ENCODE measurements around the gene PAX2. TPM values are rescaled to one million over a fixed set of nuclear protein-coding genes. Genes with fewer than 3 reads are reported as not detected.

Gene PAX2
- polyA plus RNA-seq, 4 donors = 0.09 TPM; not detected in 3

GRCh38 chr10:100773646-100774045, 28.3 kb downstream of the PAX2 start:
- 49 to 56% (median 54%) methylated on average over 4 of the region's 4 CpGs for WGBS, 3 donors
- H3K27me3 ChIP-seq (ENCODE audit: control insufficient read depth in 3 of 3, insufficient read depth in 3 of 3, low read length in 3 of 3) = peaks cover 0 to 54% (median 5%) of the 10 kb centered on the region in 3 donors
- no peak for DNase-seq
- no peak overlapping the region for H3K27ac ChIP-seq (ENCODE audit: low read depth in 1 of 3, low read length in 2 of 3)
- no peaks in the 10 kb centered on the region for H3K4me1 ChIP-seq (ENCODE audit: control insufficient read depth in 3 of 3, insufficient read depth in 2 of 3, low read depth in 1 of 3, low read length in 2 of 3)
- H3K9me3 ChIP-seq (ENCODE audit: control insufficient read depth in 2 of 2, insufficient read depth in 1 of 2, low read depth in 1 of 2, low read length in 1 of 2) = no peaks in the 10 kb centered on the region
- FAIRE-seq = no peak
- H3K4me3 ChIP-seq (ENCODE audit: low read depth in 1 of 3, low read length in 3 of 3) = no peak overlapping the region
- no peaks in the 10 kb centered on the region for H3K36me3 ChIP-seq (ENCODE audit: control insufficient read depth in 3 of 3, insufficient read depth in 2 of 3, low read depth in 1 of 3, low read length in 3 of 3)

GRCh38 chr10:100774223-100774622, 28.8 kb downstream of the PAX2 start:
- Histone ChIP-seq H3K9me3 (ENCODE audit: control insufficient read depth in 2 of 2, insufficient read depth in 1 of 2, low read depth in 1 of 2, low read length in 1 of 2) (no peaks in the 10 kb centered on the region), H3K27me3 (ENCODE audit: control insufficient read depth in 3 of 3, insufficient read depth in 3 of 3, low read length in 3 of 3) (peaks cover 0 to 56% (median 6%) of the 10 kb centered on the region in 3 donors), H3K27ac (ENCODE audit: low read depth in 1 of 3, low read length in 2 of 3) (no peak overlapping the region), H3K36me3 (ENCODE audit: control insufficient read depth in 3 of 3, insufficient read depth in 2 of 3, low read depth in 1 of 3, low read length in 3 of 3) (no peaks in the 10 kb centered on the region), H3K4me3 (ENCODE audit: low read depth in 1 of 3, low read length in 3 of 3) (no peak overlapping the region), H3K4me1 (ENCODE audit: control insufficient read depth in 3 of 3, insufficient read depth in 2 of 3, low read depth in 1 of 3, low read length in 2 of 3) (no peaks in the 10 kb centered on the region)
- WGBS, 3 donors = 72 to 81% (median 81%) methylated on average over 8 of the region's 8 CpGs
- FAIRE-seq (no peak), DNase-seq (no peak)

- H3K4me3 ChIP-seq (ENCODE audit: low read depth in 1 of 3, low read length in 3 of 3) = no peak overlapping the region
- H3K9me3 ChIP-seq (ENCODE audit: control insufficient read depth in 2 of 2, insufficient read depth in 1 of 2, low read depth in 1 of 2, low read length in 1 of 2) = peaks cover 0 to 4% of the 10 kb centered on the region in 2 donors
- no peak overlapping the region for H3K27ac ChIP-seq (ENCODE audit: low read depth in 1 of 3, low read length in 2 of 3)
- H3K4me1 ChIP-seq (ENCODE audit: control insufficient read depth in 3 of 3, insufficient read depth in 2 of 3, low read depth in 1 of 3, low read length in 2 of 3) = no peaks in the 10 kb centered on the region
- DNase-seq (no peak), FAIRE-seq (no peak)
- 73 to 76% (median 75%) methylated on average over 6 of the region's 6 CpGs for WGBS, 3 donors
- H3K27me3 ChIP-seq (ENCODE audit: control insufficient read depth in 3 of 3, insufficient read depth in 3 of 3, low read length in 3 of 3) = peaks cover 0 to 54% (median 10%) of the 10 kb centered on the region in 3 donors
- no peaks in the 10 kb centered on the region for H3K36me3 ChIP-seq (ENCODE audit: control insufficient read depth in 3 of 3, insufficient read depth in 2 of 3, low read depth in 1 of 3, low read length in 3 of 3)
These were observed 29.5 kb downstream of the PAX2 start for GRCh38 chr10:100774876-100775275.

GRCh38 chr10:100775386-100775785, 30.0 kb downstream of the PAX2 start:
- H3K36me3 ChIP-seq (ENCODE audit: control insufficient read depth in 3 of 3, insufficient read depth in 2 of 3, low read depth in 1 of 3, low read length in 3 of 3) = no peaks in the 10 kb centered on the region
- WGBS, 3 donors = 55 to 71% (median 60%) methylated on average over 5 of the region's 5 CpGs

DNA sequence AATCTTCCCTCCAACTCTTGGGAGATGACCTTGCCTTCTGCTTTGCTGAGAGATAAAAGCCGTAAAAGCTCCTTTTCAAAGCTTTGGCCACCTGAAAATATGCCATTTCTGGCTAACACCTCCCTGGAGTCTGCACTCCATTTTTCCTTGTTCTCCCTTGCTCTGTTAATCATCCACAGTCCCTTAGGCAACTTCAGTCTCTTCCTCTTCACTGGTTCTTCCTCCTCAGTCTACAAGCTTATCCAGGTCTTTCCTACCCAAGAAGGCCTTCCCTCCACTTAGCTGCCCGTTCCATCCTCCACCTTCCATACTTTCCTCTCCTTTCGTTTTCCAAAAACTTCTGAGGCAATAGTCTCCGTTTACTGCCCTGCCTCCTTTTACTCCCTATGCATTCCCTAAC, 30.5 kb downstream of the PAX2 start:
- FAIRE-seq = no peak
- no peak for DNase-seq
- H3K4me3 ChIP-seq (ENCODE audit: low read depth in 1 of 3, low read length in 3 of 3) = no peak overlapping the region
- peaks cover 0 to 4% of the 10 kb centered on the region in 2 donors for H3K9me3 ChIP-seq (ENCODE audit: control insufficient read depth in 2 of 2, insufficient read depth in 1 of 2, low read depth in 1 of 2, low read length in 1 of 2)
- no peak overlapping the region for H3K27ac ChIP-seq (ENCODE audit: low read depth in 1 of 3, low read length in 2 of 3)
- peaks cover 0 to 51% (median 14%) of the 10 kb centered on the region in 3 donors for H3K27me3 ChIP-seq (ENCODE audit: control insufficient read depth in 3 of 3, insufficient read depth in 3 of 3, low read length in 3 of 3)
- WGBS, 3 donors = 52 to 64% (median 55%) methylated on average over 4 of the region's 4 CpGs
- H3K36me3 ChIP-seq (ENCODE audit: control insufficient read depth in 3 of 3, insufficient read depth in 2 of 3, low read depth in 1 of 3, low read length in 3 of 3) = no peaks in the 10 kb centered on the region
- no peaks in the 10 kb centered on the region for H3K4me1 ChIP-seq (ENCODE audit: control insufficient read depth in 3 of 3, insufficient read depth in 2 of 3, low read depth in 1 of 3, low read length in 2 of 3)

More at GRCh38 chr10:100775386-100775785, 30.0 kb downstream of the PAX2 start:
- Histone ChIP-seq H3K4me1 (ENCODE audit: control insufficient read depth in 3 of 3, insufficient read depth in 2 of 3, low read depth in 1 of 3, low read length in 2 of 3) (no peaks in the 10 kb centered on the region), H3K9me3 (ENCODE audit: control insufficient read depth in 2 of 2, insufficient read depth in 1 of 2, low read depth in 1 of 2, low read length in 1 of 2) (peaks cover 0 to 4% of the 10 kb centered on the region in 2 donors), H3K27ac (ENCODE audit: low read depth in 1 of 3, low read length in 2 of 3) (no peak overlapping the region), H3K27me3 (ENCODE audit: control insufficient read depth in 3 of 3, insufficient read depth in 3 of 3, low read length in 3 of 3) (peaks cover 0 to 54% (median 14%) of the 10 kb centered on the region in 3 donors), H3K4me3 (ENCODE audit: low read depth in 1 of 3, low read length in 3 of 3) (no peak overlapping the region)
- FAIRE-seq = no peak
- DNase-seq = no peak

DNA sequence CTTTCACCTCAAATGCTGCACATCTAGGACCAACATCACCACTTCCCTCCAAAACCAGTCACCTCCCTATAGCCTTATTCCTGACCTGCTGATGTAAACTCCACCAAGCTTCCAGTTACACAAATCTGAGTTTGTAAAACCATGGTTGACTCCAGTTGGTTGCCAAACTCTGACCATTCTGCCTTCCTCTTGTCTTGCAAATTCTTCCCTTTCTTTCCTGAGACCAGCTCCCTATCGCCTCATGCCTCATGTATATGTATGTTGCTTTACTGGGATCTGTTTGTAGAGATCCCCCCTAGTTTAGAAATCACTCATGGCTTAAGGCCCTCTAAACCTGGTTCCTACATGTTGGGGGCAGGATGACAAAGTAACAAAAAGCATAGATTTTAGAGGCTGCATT, 31.3 kb downstream of the PAX2 start:
- Histone ChIP-seq H3K27ac (ENCODE audit: low read depth in 1 of 3, low read length in 2 of 3) (no peak overlapping the region), H3K9me3 (ENCODE audit: control insufficient read depth in 2 of 2, insufficient read depth in 1 of 2, low read depth in 1 of 2, low read length in 1 of 2) (peaks cover 0 to 4% of the 10 kb centered on the region in 2 donors), H3K36me3 (ENCODE audit: control insufficient read depth in 3 of 3, insufficient read depth in 2 of 3, low read depth in 1 of 3, low read length in 3 of 3) (no peaks in the 10 kb centered on the region), H3K27me3 (ENCODE audit: control insufficient read depth in 3 of 3, insufficient read depth in 3 of 3, low read length in 3 of 3) (peaks cover 0 to 49% (median 12%) of the 10 kb centered on the region in 3 donors), H3K4me3 (ENCODE audit: low read depth in 1 of 3, low read length in 3 of 3) (no peak overlapping the region), H3K4me1 (ENCODE audit: control insufficient read depth in 3 of 3, insufficient read depth in 2 of 3, low read depth in 1 of 3, low read length in 2 of 3) (no peaks in the 10 kb centered on the region)
- FAIRE-seq (no peak), DNase-seq (no peak)
- WGBS, 3 donors = 53 to 86% (median 72%) methylated on average over 1 of the region's 1 CpG

GRCh38 chr10:100779329-100779728, 33.9 kb downstream of the PAX2 start:
- Histone ChIP-seq H3K27me3 (ENCODE audit: control insufficient read depth in 3 of 3, insufficient read depth in 3 of 3, low read length in 3 of 3) (peaks cover 0 to 42% (median 12%) of the 10 kb centered on the region in 3 donors), H3K9me3 (ENCODE audit: control insufficient read depth in 2 of 2, insufficient read depth in 1 of 2, low read depth in 1 of 2, low read length in 1 of 2) (peaks cover 0 to 4% of the 10 kb centered on the region in 2 donors), H3K36me3 (ENCODE audit: control insufficient read depth in 3 of 3, insufficient read depth in 2 of 3, low read depth in 1 of 3, low read length in 3 of 3) (no peaks in the 10 kb centered on the region), H3K27ac (ENCODE audit: low read depth in 1 of 3, low read length in 2 of 3) (no peak overlapping the region), H3K4me1 (ENCODE audit: control insufficient read depth in 3 of 3, insufficient read depth in 2 of 3, low read depth in 1 of 3, low read length in 2 of 3) (no peaks in the 10 kb centered on the region), H3K4me3 (ENCODE audit: low read depth in 1 of 3, low read length in 3 of 3) (no peak overlapping the region)
- FAIRE-seq (no peak), DNase-seq (no peak)
- 62 to 78% (median 73%) methylated on average over 9 of the region's 9 CpGs for WGBS, 3 donors

GRCh38 chr10:100780324-100780723, 34.9 kb downstream of the PAX2 start:
- Histone ChIP-seq H3K4me3 (ENCODE audit: low read depth in 1 of 3, low read length in 3 of 3) (no peak overlapping the region), H3K4me1 (ENCODE audit: control insufficient read depth in 3 of 3, insufficient read depth in 2 of 3, low read depth in 1 of 3, low read length in 2 of 3) (no peaks in the 10 kb centered on the region), H3K9me3 (ENCODE audit: control insufficient read depth in 2 of 2, insufficient read depth in 1 of 2, low read depth in 1 of 2, low read length in 1 of 2) (peaks cover 0 to 4% of the 10 kb centered on the region in 2 donors), H3K36me3 (ENCODE audit: control insufficient read depth in 3 of 3, insufficient read depth in 2 of 3, low read depth in 1 of 3, low read length in 3 of 3) (no peaks in the 10 kb centered on the region), H3K27ac (ENCODE audit: low read depth in 1 of 3, low read length in 2 of 3) (no peak overlapping the region), H3K27me3 (ENCODE audit: control insufficient read depth in 3 of 3, insufficient read depth in 3 of 3, low read length in 3 of 3) (peaks cover 0 to 35% (median 12%) of the 10 kb centered on the region in 3 donors)
- 63 to 70% (median 70%) methylated on average over 2 of the region's 2 CpGs for WGBS, 3 donors
- FAIRE-seq (no peak), DNase-seq (no peak)

GRCh38 chr10:100781145-100781665, 35.8 kb downstream of the PAX2 start:
- no peaks in the 10 kb centered on the region for H3K4me1 ChIP-seq (ENCODE audit: control insufficient read depth in 3 of 3, insufficient read depth in 2 of 3, low read depth in 1 of 3, low read length in 2 of 3)
- DNase-seq (no peak), FAIRE-seq (no peak)
- H3K4me3 ChIP-seq (ENCODE audit: low read depth in 1 of 3, low read length in 3 of 3) = no peak overlapping the region
- WGBS, 3 donors = 48 to 57% (median 53%) methylated on average over 11 of the region's 11 CpGs
- H3K27ac ChIP-seq (ENCODE audit: low read depth in 1 of 3, low read length in 2 of 3) = no peak overlapping the region
- H3K9me3 ChIP-seq (ENCODE audit: control insufficient read depth in 2 of 2, insufficient read depth in 1 of 2, low read depth in 1 of 2, low read length in 1 of 2) = peaks cover 0 to 4% of the 10 kb centered on the region in 2 donors
- H3K27me3 ChIP-seq (ENCODE audit: control insufficient read depth in 3 of 3, insufficient read depth in 3 of 3, low read length in 3 of 3) = peaks cover 0 to 26% (median 12%) of the 10 kb centered on the region in 3 donors
- no peaks in the 10 kb centered on the region for H3K36me3 ChIP-seq (ENCODE audit: control insufficient read depth in 3 of 3, insufficient read depth in 2 of 3, low read depth in 1 of 3, low read length in 3 of 3)

Measured in small intestine (tissue), 7 donors.